Large intestine (tissue), 3 donors: Measurements from ENCODE around the gene GLCE. TPM values are rescaled to one million over a fixed set of nuclear protein-coding genes. Genes with fewer than 3 reads are reported as not detected.
"Not testable (repeated sequence)": the region's sequence is repeated elsewhere in the genome, so short reads cannot be mapped to it uniquely, and the experiment has no call there.

Source experiments
- DNase-seq, 2 donors: peaks; one replicate each; pipeline versions ENCODE4 v3.0.0 to v3.0.0-alpha.2; 2013
- H3K27ac ChIP-seq: one replicate; pipeline ENCODE4 v1.5.1; 2013; ENCODE audit warnings: low read length
- H3K27me3 ChIP-seq: 2 replicates; pipeline ENCODE4 v1.6.1; 2013; ENCODE audit warnings: low read length; ENCODE audit not compliant: control insufficient read depth, insufficient read depth
- H3K36me3 ChIP-seq: 2 replicates; pipeline ENCODE4 v1.6.1; 2013; ENCODE audit warnings: low read length; ENCODE audit not compliant: control insufficient read depth, insufficient read depth
- H3K4me1 ChIP-seq: one replicate; pipeline ENCODE4 v1.6.1; 2013; ENCODE audit warnings: low read length; ENCODE audit not compliant: control insufficient read depth, insufficient read depth
- H3K4me3 ChIP-seq: one replicate; pipeline ENCODE4 v1.5.1; 2013; ENCODE audit warnings: low read length
- H3K9me3 ChIP-seq: one replicate; pipeline ENCODE4 v1.6.1; 2013; ENCODE audit warnings: mild to moderate bottlenecking, low read depth, low read length, moderate library complexity; ENCODE audit not compliant: control insufficient read depth
- WGBS: methylation state at CpG from one replicate; pipeline ENCODE4 v1.1.5; 2013; ENCODE audit warnings: low lambda C conversion rate; ENCODE audit not compliant: insufficient coverage; 5-methylcytosine and 5-hydroxymethylcytosine counted together
- polyA plus RNA-seq: library from polyadenylated mRNA; unstranded; fragments of 120-200 nt; gene quantifications from one replicate; pipeline ENCODE4 v1.2.1, GENCODE V29; 2013

GLCE gene
- polyA plus RNA-seq, 1 donor, result 50.5 TPM

GRCh38 chr15:69146724-69147435, 13.6 kb upstream of the GLCE start:
- Histone ChIP-seq H3K27ac (no peak overlapping the region), H3K4me1 (peaks cover 61% of the 10 kb centered on the region), H3K27me3 (no peaks in the 10 kb centered on the region), H3K9me3 (no peaks in the 10 kb centered on the region), H3K4me3 (no peak overlapping the region), H3K36me3 (no peaks in the 10 kb centered on the region)
- WGBS, result 100% methylated on average over 3 of the region's 9 CpGs
- DNase-seq, result no peak

GRCh38 chr15:69148465-69148864, 12.0 kb upstream of the GLCE start:
- Histone ChIP-seq H3K27me3 (no peaks in the 10 kb centered on the region), H3K27ac (no peak overlapping the region), H3K9me3 (no peaks in the 10 kb centered on the region), H3K4me3 (no peak overlapping the region), H3K36me3 (no peaks in the 10 kb centered on the region), H3K4me1 (peaks cover 57% of the 10 kb centered on the region)
- no CpG with 5 or more reads among the region's 1 CpG for WGBS
- no peak for DNase-seq

DNA sequence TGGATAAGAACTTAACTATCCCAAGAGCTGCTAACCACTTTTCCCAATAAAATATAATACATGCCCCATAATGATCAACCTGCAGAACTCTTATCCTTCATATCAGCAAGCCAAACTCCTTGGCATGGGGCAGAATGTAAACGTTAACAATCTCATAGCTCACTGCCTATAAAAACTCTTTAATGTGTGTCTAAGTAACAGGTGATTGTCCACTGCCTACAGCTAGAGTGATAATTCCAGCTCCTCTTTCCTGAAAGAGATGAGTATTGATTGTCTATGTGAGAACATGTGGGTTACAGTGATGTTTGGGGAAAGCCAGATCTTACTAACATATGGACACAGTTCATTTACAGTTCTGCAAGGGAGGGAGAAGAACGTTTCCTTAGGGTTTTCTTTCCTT, 11.3 kb upstream of the GLCE start:
- DNase-seq, result no peak
- Histone ChIP-seq H3K9me3 (no peaks in the 10 kb centered on the region), H3K4me1 (peaks cover 50% of the 10 kb centered on the region), H3K27me3 (no peaks in the 10 kb centered on the region), H3K4me3 (no peak overlapping the region), H3K36me3 (no peaks in the 10 kb centered on the region), H3K27ac (peak overlapping the region; percentile 78)
- WGBS, result no CpG with 5 or more reads among the region's 2 CpGs

DNA sequence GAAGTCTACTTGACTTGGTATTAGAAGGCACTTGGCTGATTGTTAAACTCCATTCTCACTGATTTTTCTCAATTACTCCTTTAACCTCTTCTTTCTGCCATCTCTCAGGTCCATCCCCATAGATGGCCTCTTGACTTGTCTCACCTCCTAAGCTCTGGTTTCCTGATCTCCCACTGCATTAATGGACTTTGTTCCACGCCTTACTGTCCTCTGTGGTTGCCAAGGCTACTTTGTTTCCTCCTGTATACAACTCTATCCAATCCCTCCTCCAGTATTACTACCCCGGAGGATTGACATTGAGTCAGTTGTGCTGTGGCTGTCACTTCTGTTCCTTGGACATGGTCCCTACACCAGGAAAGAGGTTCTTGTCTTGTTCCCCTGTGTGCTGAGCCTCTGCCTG, 10.6 kb upstream of the GLCE start:
- 0% methylated on average over 1 of the region's 2 CpGs for WGBS
- DNase-seq, result peak; percentile 52 to 86

GRCh38 chr15:69150336-69150735, 10.1 kb upstream of the GLCE start:
- peaks cover 39% of the 10 kb centered on the region for H3K4me1 ChIP-seq
- WGBS, result no CpG with 5 or more reads among the region's 3 CpGs
- no peaks in the 10 kb centered on the region for H3K9me3 ChIP-seq
- DNase-seq, result no peak
- no peaks in the 10 kb centered on the region for H3K36me3 ChIP-seq
- H3K4me3 ChIP-seq, result no peak overlapping the region
- no peaks in the 10 kb centered on the region for H3K27me3 ChIP-seq
- H3K27ac ChIP-seq, result peak overlapping the region; percentile 78

More for the DNA sequence above, 10.6 kb upstream of the GLCE start:
- H3K4me1 ChIP-seq, result peaks cover 43% of the 10 kb centered on the region
- H3K36me3 ChIP-seq, result no peaks in the 10 kb centered on the region
- H3K4me3 ChIP-seq, result no peak overlapping the region
- no peaks in the 10 kb centered on the region for H3K9me3 ChIP-seq
- H3K27me3 ChIP-seq, result no peaks in the 10 kb centered on the region
- H3K27ac ChIP-seq, result peak overlapping the region; percentile 78

- no peaks in the 10 kb centered on the region for H3K9me3 ChIP-seq
- DNase-seq, result peak; percentile 39 to 74
- WGBS, result no CpG with 5 or more reads among the region's 2 CpGs
- peaks cover 34% of the 10 kb centered on the region for H3K4me1 ChIP-seq
- peak overlapping the region; percentile 78 for H3K27ac ChIP-seq
- H3K36me3 ChIP-seq, result no peaks in the 10 kb centered on the region
- H3K27me3 ChIP-seq, result no peaks in the 10 kb centered on the region
- H3K4me3 ChIP-seq, result no peak overlapping the region
These were observed 9.6 kb upstream of the GLCE start for GRCh38 chr15:69150841-69151240.

DNA sequence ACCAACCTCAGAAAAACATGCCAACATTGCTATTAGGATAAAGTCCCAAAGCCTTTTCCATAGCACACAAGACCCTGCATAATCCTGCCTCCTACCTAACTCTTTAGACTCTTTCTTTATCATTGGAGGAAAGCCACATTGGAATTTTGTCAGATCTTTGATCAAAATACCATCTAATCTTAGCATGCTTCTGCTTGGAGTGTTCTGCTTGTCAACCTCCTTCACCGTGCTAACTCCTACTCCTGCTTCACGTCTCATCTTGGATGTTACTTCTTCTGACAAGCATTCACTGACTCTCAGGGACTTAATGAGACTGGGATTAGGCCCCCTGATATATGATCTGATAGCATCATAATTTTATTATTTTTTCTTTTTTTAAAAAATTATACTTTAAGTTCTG, 7.4 kb upstream of the GLCE start:
- Histone ChIP-seq H3K27me3 (no peaks in the 10 kb centered on the region), H3K27ac (no peak overlapping the region), H3K36me3 (no peaks in the 10 kb centered on the region), H3K9me3 (no peaks in the 10 kb centered on the region), H3K4me1 (peaks cover 29% of the 10 kb centered on the region), H3K4me3 (no peak overlapping the region)
- WGBS, result no CpG with 5 or more reads among the region's 2 CpGs
- DNase-seq, result no peak

DNA sequence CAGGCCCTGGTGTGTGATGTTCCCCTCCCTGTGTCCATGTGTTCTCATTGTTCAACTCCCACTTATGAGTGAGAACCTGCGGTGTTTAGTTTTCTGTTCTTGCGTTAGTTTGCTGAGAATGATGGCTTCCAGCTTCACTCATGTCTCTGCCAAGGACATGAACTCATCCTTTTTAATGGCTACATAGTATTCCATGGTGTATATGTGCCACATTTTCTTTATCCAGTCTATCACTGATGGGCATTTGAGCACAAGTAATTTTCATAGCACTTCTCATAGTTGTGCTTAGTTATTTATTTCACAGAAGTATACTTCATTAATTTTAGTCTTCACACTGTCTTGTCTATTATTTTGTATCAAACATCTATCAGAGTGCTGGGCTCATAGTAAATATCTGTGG, 6.8 kb upstream of the GLCE start:
- not testable (repeated sequence) for DNase-seq, H3K36me3 ChIP-seq, H3K27me3 ChIP-seq, H3K9me3 ChIP-seq, H3K27ac ChIP-seq, H3K4me3 ChIP-seq
- no CpG with 5 or more reads among the region's 2 CpGs for WGBS
- H3K4me1 ChIP-seq, result peaks cover 29% of the 10 kb centered on the region

DNA sequence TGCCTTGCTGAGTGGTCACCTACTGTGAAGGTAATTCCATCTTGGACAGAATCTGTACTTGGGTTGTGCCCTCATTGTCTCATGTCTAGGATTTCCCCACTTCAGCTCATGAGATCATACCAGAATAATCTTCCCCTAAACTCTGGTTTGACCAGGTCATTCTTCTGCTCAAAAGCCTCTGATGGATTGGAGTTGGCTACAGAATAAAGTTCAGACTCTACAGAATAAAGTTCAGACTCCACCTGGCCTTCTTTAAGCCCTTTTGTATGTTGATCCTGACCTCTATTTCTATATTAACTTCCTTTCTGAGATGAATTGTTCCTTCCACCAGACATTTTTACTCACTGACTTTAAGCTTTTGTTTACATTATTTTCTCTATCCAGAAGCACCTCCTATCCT, 6.4 kb upstream of the GLCE start:
- no peak overlapping the region for H3K4me3 ChIP-seq
- H3K4me1 ChIP-seq, result peaks cover 26% of the 10 kb centered on the region
- no peak for DNase-seq
- no peaks in the 10 kb centered on the region for H3K9me3 ChIP-seq
- no peaks in the 10 kb centered on the region for H3K36me3 ChIP-seq
- H3K27ac ChIP-seq, result no peak overlapping the region
- no peaks in the 10 kb centered on the region for H3K27me3 ChIP-seq

DNA sequence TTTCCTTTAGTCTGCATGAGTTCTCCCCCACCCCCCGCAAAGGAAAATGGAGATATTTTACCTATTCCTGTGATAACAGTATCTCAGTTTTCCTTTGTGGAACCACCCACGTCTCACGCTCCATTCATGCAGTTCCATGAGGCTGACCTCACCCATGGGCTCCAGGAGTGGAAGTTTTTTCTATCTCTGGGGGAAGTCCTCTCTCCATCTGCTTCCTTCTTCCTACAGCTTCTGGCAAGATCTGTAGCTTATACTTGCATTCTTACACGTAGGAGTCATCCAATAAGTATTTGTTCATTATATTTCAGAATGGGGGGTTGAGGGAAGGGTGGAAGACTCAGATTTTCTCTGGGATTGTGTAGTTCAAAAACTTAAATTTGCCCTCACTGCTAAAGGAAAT, 5.8 kb upstream of the GLCE start:
- WGBS, result no CpG with 5 or more reads among the region's 4 CpGs
- DNase-seq, result no peak
- Histone ChIP-seq H3K4me1 (peaks cover 20% of the 10 kb centered on the region), H3K36me3 (no peaks in the 10 kb centered on the region), H3K9me3 (no peaks in the 10 kb centered on the region), H3K4me3 (no peak overlapping the region), H3K27me3 (no peaks in the 10 kb centered on the region), H3K27ac (no peak overlapping the region)

GRCh38 chr15:69156736-69157381, 3.6 kb upstream of the GLCE start:
- WGBS, result no CpG with 5 or more reads among the region's 6 CpGs
- no peak for DNase-seq
- Histone ChIP-seq H3K4me1 (no peaks in the 10 kb centered on the region), H3K27ac (no peak overlapping the region), H3K27me3 (no peaks in the 10 kb centered on the region), H3K36me3 (no peaks in the 10 kb centered on the region), H3K9me3 (no peaks in the 10 kb centered on the region), H3K4me3 (no peak overlapping the region)
